NCI-H2196 (cell line): ENCODE data around the gene FOXN4.
"Not testable (repeated sequence)": the region's sequence is repeated elsewhere in the genome, so short reads cannot be mapped to it uniquely, and the experiment has no call there.

Experiments used
- DNase-seq: peaks from one replicate; lab custom pipeline; 2025; ENCODE audit not compliant: unreplicated experiment; lab: John Stamatoyannopoulos, UW

Gene FOXN4

GRCh38 chr12:109308534-109309380 is at the start of gene FOXN4:
Gene FOXN4, minus strand, starts transcription at chr12:109309284. Its CDS starts 963 bp downstream, at chr12:109308321.
- peak; percentile 28 for DNase-seq

GRCh38 chr12:109358154-109358869 is 49.2 kb upstream of the FOXN4 start:
- DNase-seq: no peak

GRCh38 chr12:109357032-109357431 is 47.9 kb upstream of the FOXN4 start:
- no peak for DNase-seq

GRCh38 chr12:109356577-109356976 is 47.5 kb upstream of the FOXN4 start:
- no peak for DNase-seq

GRCh38 chr12:109352184-109352583 is 43.1 kb upstream of the FOXN4 start:
- no peak for DNase-seq

- no peak for DNase-seq
Measured at GRCh38 chr12:109347589-109347988, 38.5 kb upstream of the FOXN4 start, which contains the start of gene MYO1H. Gene MYO1H, plus strand, starts transcription at chr12:109347900. Its CDS starts 61 bp downstream, at chr12:109347961.

- DNase-seq: no peak
Measured at GRCh38 chr12:109346920-109347319, 37.8 kb upstream of the FOXN4 start.

- DNase-seq: no peak
Measured at GRCh38 chr12:109345428-109345827, 36.3 kb upstream of the FOXN4 start.

GRCh38 chr12:109343677-109344076 is 34.6 kb upstream of the FOXN4 start:
- no peak for DNase-seq

- no peak for DNase-seq
Measured at GRCh38 chr12:109336593-109336992, 27.5 kb upstream of the FOXN4 start.

- DNase-seq: no peak
Measured at GRCh38 chr12:109334887-109335286, 25.8 kb upstream of the FOXN4 start.

GRCh38 chr12:109331301-109331952 is 22.3 kb upstream of the FOXN4 start:
- no peak for DNase-seq

- no peak for DNase-seq
Measured at GRCh38 chr12:109330282-109331230, 21.5 kb upstream of the FOXN4 start.

GRCh38 chr12:109329686-109330085 is 20.6 kb upstream of the FOXN4 start:
- DNase-seq: no peak

- DNase-seq: no peak
Measured at GRCh38 chr12:109329003-109329402, 19.9 kb upstream of the FOXN4 start.

GRCh38 chr12:109321294-109321693 is 12.2 kb upstream of the FOXN4 start:
- not testable (repeated sequence) for DNase-seq

- DNase-seq: peak; percentile 70
Measured at GRCh38 chr12:109310247-109311125, 1.4 kb upstream of the FOXN4 start.

GRCh38 chr12:109309381-109310246 is 530 bp upstream of the FOXN4 start:
- DNase-seq: peak; percentile 44

- no peak for DNase-seq
Measured at GRCh38 chr12:109307051-109307450, 2.0 kb downstream of the FOXN4 start.
